Skin epidermis (tissue), 12 donors: ENCODE measurements around the gene PATE4.
"Not testable (repeated sequence)": the region's sequence is repeated elsewhere in the genome, so short reads cannot be mapped to it uniquely, and the experiment has no call there.

Experiments
- H3K27ac ChIP-seq, 21 experiments: fragments of 200-600 bp; sonication (generic) in 11 of 21; one replicate each; pipeline ENCODE4 v1.5.0; 2020; ENCODE audit warnings: mild to moderate bottlenecking in 3 of 21, inconsistent platforms in 2 of 21, moderate library complexity in 2 of 21
- H3K4me3 ChIP-seq, 7 experiments: fragments of 200-600 bp; sonication (generic) in 2 of 7; one replicate each; pipeline ENCODE4 v1.5.0; 2020; ENCODE audit warnings: inconsistent platforms in 2 of 7, mild to moderate bottlenecking in 2 of 7, moderate library complexity in 1 of 7

PATE4 gene, protein sequence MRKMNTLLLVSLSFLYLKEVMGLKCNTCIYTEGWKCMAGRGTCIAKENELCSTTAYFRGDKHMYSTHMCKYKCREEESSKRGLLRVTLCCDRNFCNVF

DNA sequence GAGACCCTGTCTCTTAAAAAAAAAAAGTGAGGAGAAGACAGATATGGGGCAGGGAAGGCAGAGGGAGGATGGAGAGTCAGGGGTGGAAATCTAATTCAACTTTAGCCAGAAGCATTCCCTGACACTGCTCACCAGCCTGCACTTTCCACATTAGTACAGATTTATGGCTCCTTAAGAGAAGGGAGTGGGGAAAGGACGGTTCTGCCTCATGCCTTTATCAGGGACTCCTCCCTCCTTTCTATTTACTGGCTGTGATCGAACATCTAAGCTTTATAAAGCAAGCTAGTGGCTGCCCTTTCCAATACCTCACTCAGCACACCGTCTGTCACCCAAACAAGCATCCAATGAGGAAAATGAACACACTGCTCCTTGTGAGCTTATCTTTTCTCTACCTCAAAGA, at the start of gene PATE4:
Gene PATE4, plus strand, starts transcription at position 301 of the 400 bp plus-strand sequence. Its CDS starts 44 bp downstream, at position 345.
- H3K4me3 ChIP-seq, result no peak within 1 kb of the TSS
- no peak within 1 kb of the TSS for H3K27ac ChIP-seq

DNA sequence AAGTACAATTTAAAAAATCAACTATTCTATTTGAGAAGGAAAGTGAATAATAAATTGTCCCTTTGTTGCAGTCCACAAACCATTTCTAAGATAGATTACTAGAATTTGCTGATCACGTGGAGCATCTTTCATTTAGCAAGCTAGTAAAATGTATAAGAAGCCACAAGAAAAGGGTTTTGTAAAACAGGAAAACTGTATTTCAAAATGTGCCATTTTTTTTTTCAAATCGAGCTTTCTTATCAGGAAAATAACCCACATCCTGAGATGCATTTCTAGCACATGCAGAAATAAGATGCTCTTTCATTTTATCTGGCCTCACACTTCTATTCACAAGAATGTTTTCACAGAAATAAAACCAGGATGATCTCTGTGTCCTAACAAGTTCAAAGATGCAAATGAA, 48.4 kb upstream of the PATE4 start:
- Histone ChIP-seq H3K4me3 (no peak overlapping the region), H3K27ac (no peak overlapping the region)

DNA sequence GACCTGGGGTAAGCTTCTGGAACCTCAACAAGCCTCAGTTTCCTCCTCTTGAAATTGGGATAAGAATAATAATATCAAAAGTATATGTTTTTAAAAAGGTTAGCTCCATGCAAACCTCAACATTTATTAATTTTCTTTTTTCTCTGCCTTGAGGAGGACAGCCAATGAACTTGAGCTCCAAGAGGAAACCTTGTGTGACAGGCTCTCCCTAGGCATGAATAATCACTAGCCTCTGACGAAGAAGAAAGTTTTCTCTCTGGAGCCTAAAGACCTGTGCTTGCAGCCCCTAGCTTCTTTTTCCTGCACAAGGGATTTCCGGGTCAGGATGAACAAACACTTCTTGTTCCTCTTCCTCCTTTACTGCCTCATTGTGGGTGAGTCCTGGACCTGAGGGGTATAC, 45.3 kb upstream of the PATE4 start, which contains the start of gene PATE3:
Gene PATE3, plus strand, starts transcription at position 301 of the 400 bp plus-strand sequence. Its CDS starts 25 bp downstream, at position 326.
- no peak within 1 kb of the TSS for H3K4me3 ChIP-seq
- H3K27ac ChIP-seq, result no peak within 1 kb of the TSS

DNA sequence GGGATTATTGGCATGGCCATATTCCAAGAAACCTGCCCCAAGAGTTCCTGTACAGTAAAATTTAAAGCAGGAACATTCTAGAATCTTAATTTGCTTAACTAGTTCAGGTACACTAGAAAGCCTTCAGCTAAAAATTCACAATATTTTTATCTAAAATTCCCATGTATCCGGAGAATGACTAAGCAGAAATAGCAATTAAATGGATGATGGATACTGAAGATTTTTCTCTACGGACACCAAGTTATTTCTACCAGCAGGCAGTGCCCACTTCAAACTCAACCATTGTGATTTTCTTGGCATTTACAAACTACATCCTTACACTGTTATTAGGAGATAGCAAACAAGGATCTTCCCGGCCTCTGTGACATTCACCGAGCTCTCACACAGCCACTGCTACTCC, 42.3 kb upstream of the PATE4 start:
- no peak overlapping the region for H3K4me3 ChIP-seq
- no peak overlapping the region for H3K27ac ChIP-seq

DNA sequence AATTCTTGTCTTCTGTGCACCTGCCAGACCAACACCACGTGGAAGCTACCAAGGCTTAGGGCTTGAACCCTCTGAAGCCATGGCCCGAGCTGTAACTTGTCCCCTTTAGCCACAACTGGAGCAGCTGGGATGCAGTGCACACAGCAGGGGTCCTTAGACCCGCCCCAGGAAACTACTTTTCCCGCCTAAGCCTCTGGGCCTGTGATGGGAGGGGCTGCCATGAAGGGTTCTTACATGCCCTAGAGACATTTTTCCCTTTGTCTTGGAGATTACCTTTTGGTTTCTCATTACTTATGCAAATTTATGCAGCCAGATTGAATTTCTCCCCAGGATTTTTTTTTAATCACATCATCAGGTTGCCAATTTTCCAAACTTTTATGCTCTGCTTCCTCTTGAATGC, 35.5 kb upstream of the PATE4 start:
- no peak overlapping the region for H3K4me3 ChIP-seq
- H3K27ac ChIP-seq, result no peak overlapping the region

DNA sequence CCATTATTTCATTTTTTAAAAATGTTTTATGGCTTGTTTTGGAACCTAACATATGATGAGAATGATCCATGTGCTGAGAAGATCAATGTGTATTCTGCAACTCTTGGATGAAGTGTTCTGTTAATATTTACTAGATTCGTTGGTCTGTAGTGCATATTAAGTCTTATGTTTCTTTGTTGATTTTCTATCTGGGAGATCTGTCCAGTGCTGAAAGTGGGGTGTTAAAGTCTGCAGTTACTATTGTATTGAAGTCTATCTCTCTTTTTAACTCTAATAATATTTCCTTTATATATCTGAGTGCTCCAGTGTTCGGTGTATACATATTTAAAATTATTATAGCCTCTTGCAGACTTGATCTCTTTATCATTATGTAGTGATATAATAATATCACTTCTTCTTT, 33.3 kb upstream of the PATE4 start:
- H3K27ac ChIP-seq, result no peak overlapping the region
- no peak overlapping the region for H3K4me3 ChIP-seq

DNA sequence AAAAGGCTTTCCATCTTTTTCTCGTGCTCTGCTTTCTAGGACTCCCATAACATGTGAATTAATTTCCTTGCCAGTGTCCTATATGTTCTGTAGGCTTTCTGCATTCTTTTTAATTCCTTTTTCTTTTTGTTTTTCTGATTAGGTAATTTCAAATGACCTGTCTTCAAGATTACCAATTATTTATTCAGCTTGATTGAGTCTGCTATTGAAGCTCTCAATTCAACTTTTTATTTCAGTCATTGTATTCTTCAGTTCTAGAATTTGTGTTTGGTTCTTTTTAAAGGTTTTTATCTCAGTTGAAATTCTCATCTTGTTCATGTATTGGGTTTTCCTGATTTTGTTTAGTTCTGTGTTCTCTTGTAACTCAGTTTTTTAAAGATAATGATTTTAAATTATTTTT, 30.7 kb upstream of the PATE4 start:
- Histone ChIP-seq H3K4me3 (no peak overlapping the region), H3K27ac (no peak overlapping the region)

DNA sequence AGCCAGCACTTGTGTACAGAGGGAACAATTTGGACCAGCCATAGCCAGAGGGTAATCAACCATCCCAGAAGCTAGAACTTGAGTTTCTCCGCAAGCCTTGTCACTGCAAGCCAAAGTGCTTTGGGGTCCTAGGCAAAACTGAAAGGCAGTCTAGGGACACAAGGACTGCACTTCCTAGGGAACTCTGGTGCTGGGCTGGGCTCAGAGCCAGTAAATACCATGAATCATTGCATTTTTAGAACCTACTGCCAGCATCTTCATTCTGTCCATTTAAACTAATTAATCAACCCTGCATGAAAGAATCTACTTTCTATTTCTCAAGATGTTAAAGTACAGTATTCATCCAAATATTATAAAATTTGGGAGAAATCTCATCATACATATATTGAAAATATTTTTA, 25.2 kb upstream of the PATE4 start:
- no peak overlapping the region for H3K4me3 ChIP-seq

DNA sequence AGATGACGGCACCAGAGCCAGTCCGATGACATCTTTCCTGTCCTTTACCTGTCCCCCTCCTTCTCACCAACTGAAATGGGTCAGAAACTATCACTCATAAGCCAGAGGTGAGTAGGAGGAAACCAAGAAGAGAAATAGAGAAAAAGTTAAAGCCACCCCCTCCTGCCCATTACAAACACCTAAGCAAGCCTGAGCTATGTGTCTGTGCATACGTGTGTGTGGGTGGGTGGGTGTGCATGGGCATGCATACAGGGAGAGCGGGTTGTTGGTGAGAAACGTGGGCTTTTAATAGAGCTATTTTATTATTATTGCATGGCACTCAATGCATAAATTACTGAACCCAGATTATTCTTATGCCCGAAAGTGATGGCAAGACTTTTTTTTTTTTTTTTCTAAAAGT, 2.6 kb downstream of the PATE4 start:
- Histone ChIP-seq H3K27ac (no peak overlapping the region), H3K4me3 (no peak overlapping the region)

More for the DNA sequence above, 25.2 kb upstream of the PATE4 start:
- H3K27ac ChIP-seq, result no peak overlapping the region

DNA sequence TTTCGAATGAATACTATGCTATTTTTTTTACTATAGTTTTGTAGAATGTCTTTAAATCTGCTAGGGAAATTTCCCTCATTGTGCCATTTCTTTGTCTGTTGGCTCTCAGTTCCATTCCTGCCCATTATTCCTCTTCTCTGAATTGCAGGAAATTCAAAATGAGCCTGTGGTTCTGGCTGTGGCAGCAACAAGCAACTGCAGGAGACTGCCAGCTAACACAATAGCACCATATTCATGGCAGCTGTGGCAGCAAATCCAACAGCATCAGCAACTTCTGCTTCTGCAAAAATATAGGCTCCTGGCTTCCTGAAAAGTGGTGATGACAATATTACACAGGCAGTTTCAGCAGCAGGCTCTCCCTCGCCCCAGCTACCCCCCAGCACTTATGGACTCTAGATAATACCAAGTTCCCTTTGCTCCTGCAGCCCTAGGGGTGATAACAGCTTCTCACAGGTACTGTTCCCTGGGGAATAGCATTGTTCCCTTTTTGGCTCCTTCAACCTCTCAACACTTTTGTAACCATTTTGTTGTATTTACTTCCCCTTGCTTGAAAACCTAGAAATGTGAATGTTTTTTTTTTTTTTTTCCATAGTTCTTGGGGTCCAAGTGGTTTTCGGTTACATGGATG, 9.3 kb downstream of the PATE4 start:
- no peak overlapping the region for H3K27ac ChIP-seq
- no peak overlapping the region for H3K4me3 ChIP-seq

DNA sequence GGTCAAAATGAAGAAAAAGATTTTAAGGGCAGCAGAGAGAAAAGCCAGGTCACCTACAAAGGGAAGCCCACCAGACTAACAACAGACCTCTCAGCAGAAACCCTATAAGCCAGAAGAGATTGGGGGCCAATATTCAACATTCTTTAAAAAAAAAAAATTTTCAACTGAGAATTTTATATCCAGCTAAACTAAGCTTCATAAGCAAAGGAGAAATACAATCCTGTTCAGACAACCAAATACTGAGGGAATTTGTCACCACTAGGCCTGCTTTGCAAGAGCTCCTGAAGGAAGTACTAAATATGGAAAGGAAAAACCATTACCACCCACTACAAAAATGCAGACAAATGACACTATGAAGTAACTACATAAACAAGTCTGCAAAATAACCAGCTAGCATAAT, 13.1 kb downstream of the PATE4 start:
- no peak overlapping the region for H3K4me3 ChIP-seq
- no peak overlapping the region for H3K27ac ChIP-seq

DNA sequence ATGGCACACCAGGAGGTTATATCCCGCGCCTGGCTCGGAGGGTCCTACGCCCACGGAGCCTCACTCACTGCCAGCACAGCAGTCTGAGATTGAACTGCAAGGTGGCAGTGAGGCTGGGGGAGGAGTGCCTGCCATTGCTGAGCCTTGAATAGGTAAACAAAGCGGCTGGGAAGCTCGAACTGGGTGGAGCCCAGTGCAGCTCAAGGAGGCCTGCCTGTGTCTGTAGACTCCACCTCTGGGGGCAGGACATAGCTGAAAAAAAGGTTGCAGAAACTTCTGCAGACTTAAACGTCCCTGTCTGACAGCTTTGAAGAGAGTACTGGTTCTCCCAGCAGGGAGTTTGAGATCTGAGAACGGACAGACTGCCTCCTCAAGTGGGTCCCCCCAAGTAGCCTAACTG, 24.6 kb downstream of the PATE4 start:
- not testable (repeated sequence) for H3K27ac ChIP-seq, H3K4me3 ChIP-seq

DNA sequence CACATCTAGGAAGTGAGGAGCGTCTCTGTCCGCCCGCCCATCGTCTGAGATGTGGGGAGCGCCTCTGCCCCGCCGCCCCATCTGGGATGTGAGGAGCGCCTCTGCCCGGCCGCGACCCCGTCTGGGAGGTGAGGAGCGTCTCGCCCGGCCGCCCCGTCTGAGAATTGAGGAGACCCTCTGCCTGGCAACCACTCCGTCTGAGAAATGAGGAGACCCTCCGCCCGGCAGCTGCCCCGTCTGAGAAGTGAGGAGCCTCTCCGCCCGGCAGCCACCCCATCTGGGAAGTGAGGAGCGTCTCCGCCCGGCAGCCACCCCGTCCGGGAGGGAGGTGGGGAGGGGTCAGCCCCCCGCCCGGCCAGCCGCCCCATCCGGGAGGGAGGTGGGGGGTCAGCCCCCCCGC, 29.7 kb downstream of the PATE4 start:
- H3K4me3 ChIP-seq, H3K27ac ChIP-seq: not testable (repeated sequence)

DNA sequence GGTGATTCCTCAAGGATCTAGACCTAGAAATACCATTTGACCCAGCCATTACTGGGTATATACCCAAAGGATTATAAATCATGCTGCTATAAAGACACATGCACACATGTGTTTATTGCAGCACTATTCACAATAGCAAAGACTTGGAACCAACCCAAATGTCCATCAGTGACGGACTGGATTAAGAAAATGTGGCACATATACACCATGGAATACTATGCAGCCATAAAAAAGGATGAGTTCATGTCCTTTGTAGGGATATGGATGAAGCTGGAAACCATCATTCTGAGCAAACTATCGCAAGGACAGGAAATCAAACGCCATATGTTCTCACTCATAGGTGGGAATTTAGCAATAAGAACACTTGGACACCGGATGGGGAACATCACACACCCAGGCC, 32.2 kb downstream of the PATE4 start:
- H3K4me3 ChIP-seq, H3K27ac ChIP-seq: not testable (repeated sequence)

DNA sequence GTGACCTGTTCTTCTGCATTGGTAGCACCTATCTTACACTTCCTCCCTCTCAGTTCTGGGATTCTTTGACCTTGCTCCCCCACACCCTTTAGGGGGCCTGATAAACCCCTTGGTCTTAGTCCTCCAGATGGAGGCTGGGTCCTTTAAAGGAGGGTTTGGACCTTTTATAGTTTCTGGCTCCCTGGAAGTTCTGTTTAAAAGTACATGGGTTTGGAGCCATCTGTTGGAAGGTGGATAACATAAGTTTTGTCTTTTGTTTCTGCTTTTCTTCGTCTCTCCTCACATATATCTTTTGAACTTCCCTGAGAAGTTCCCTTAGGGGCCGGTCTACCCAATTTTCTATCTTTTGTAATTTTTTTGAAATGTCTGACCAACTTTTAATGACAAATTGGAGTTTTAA, 36.4 kb downstream of the PATE4 start:
- H3K4me3 ChIP-seq, result no peak overlapping the region
- H3K27ac ChIP-seq, result no peak overlapping the region

DNA sequence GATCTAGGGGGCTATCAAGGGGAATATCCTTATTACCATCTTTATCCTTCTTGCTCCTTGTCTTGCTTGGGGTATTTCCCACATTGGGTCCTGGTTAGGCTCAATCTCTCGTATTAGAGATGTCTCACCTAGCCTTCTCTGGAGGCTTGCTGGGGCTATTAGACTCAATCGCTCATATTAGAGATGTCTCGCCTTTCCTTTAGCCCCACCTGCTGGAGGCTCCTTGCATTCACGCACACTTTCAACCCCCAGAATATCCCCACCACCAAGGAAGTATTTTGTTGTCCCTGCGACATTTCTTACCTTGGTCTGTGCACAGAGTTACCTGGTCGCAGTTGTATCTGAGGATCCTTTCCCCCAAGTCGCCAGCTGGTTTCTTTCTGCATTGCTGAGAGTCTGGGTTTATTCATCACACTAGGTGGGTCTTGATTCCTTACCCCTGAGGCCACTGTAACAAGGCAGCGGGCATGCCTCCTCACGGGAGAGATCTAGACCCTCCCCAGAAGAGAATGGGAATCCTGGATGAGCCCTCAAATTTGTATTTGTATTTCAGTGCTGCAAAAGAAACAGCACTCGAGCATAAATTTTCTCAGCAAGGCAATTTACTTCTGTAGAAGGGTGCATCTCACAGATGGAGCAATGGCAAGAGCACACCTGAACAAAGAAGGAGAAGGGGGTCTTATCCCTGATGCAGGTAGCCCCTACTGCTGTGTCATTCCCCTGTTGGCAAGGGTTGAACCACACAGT, 38.4 kb downstream of the PATE4 start:
- no peak overlapping the region for H3K4me3 ChIP-seq
- H3K27ac ChIP-seq, result no peak overlapping the region

DNA sequence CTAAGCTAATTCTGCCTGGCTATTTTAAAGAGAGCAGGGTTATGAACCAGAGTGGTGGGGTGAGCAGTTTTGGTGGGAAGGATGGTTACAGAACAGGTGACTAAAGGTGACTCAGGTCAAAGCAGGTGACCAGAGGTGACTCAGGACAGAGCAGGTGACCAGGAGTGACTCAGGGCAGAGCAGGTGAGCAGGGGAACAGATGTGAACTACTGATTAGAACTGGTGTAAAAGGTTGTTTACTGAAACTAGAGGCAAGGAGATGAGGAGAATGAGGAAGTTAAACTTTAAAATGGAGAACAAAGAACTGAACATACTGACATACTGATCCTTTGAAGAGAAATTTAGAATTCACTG, 39.0 kb downstream of the PATE4 start:
- no peak overlapping the region for H3K27ac ChIP-seq
- H3K4me3 ChIP-seq, result no peak overlapping the region

DNA sequence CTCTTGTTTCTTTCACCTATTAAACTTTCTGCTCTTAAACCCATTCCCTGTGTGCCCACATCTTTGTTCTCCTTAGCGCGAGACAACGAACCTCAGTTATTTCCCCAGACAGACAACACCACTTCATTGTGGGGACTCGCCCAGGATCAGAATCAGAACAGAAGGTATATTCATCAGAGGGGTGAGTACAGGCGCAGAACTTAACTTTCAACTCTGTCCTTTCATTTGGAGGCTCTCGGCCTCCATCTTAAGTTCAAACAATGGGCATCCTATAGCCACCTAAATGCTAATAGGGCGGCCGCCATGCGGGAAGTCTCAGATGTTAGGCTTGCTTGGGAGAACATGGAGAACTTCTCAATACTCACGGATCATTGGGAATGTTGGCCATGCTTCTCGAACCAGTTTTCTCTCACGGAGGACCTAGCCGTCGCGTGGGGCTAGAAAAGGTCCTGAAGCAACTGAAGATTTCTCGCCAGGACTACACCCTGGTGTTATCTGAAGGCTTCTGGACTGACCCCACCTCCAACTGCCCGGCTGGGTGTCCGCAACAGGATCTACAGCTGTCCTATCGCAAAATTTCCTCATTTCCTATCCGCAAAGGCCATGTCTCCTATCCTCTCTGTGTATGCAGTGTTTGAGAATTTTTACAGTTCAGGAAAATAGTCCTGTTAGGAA, 40.9 kb downstream of the PATE4 start:
- Histone ChIP-seq H3K4me3 (no peak overlapping the region), H3K27ac (no peak overlapping the region)

DNA sequence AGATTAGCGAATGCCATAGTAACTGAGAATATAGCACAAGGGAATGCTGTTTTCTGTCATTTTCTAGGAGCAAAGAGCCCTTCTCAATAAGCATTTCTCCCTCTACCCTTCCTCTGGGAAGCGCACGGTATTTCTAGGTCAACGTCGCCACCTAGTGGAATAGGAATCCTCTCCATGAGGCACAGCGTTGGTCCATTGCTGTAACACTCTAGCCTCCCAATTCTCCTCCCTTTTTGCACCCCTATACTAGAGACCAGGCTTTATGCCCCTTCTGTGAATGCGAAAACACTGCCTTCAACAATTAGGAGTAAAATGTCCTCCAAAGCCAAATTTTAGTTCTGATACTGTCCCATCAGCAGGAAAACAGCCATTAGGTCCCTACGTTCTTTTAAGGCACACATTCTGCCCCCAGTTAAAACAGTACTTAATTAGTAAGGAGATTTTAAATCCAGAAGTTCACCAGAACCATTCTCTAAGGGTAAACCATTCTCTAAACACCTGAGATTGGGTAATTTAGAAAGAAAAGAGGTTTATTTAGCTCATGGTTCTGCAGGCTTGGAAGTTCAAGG, 41.5 kb downstream of the PATE4 start:
- H3K4me3 ChIP-seq, result no peak overlapping the region
- no peak overlapping the region for H3K27ac ChIP-seq

DNA sequence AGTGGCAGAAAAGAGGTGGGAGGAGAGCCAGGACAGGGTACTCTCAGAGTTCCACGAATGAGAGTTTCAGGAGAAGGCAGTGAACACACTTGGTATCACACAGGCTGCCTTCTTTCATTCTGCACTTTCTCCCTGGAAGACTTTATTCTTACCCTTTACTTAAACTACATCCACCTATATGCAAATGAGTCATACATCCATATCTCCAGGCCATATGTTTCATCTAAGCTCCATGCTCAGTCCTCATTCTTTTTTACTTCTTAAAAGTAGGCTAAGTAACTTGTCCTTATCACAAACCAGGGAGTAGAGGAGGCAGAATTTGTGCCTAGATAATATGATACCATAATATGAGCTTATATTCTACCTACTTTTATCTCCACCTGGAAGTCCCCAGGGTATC, 48.2 kb downstream of the PATE4 start:
- Histone ChIP-seq H3K4me3 (no peak overlapping the region), H3K27ac (no peak overlapping the region)

DNA sequence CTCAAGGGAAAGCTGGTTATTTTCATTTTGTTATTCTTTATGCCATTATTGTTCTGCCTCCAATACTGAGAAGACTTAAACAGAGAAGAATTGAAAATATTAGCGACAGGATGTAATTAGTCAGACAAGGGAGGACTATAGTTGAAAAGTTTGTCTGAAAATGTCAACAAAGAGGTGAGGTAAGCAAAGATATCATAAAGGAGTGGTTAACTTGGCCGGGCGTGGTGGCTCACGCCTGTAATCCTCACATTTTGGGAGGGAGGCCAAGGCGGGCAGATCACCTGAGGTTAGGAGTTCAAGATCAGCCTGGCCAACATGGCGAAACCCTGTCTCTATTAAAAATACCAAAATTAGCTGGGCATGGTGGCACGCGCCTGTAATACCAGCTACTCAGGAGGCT, 50.3 kb downstream of the PATE4 start:
- H3K27ac ChIP-seq, result no peak overlapping the region
- no peak overlapping the region for H3K4me3 ChIP-seq
